Thyroid gland (tissue), 4 donors: ENCODE measurements around the gene INTS3.

Source experiments
- POLR2A ChIP-seq, 2 donors: fragments of 450-650 bp; IDR thresholded peaks; one replicate each; pipeline ENCODE4 v1.6.1; 2017; ENCODE audit warnings: antibody characterized with exemption in 2 of 2, mild to moderate bottlenecking in 2 of 2, moderate library complexity in 1 of 2
- TF ChIP-seq, protein P1 (sequence below), 6 experiments: fragments of 200-600 bp in 3 of 6; fragments of 450-650 bp in 3 of 6; sonication (generic) in 3 of 6; IDR thresholded peaks; one replicate each; pipeline ENCODE4 v1.5.1; 2016 to 2019; ENCODE audit warnings: antibody characterized with exemption in 6 of 6, mild to moderate bottlenecking in 2 of 6, inconsistent platforms in 1 of 6, moderate library complexity in 1 of 6

DNA sequence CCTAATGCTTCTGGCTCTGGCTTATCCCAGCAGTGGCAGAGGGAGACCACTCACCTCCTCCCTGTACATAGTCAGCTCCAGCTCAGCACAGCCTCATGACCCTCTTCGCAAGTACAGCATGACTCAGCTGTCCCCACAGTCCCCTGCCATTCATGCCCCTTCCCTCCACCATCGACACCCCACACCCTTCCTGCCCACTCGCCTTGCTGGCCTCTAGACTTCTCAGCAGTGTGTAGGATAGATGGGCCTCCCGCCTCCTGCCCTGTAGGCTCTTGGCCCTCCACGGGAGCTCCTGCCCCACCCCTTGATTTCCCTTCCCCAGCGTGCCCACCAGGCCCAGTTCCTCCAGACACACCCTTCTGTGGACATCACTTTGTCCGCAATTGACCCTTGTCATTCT, 39.6 kb upstream of the INTS3 start:
- TF ChIP-seq, protein P1, sequence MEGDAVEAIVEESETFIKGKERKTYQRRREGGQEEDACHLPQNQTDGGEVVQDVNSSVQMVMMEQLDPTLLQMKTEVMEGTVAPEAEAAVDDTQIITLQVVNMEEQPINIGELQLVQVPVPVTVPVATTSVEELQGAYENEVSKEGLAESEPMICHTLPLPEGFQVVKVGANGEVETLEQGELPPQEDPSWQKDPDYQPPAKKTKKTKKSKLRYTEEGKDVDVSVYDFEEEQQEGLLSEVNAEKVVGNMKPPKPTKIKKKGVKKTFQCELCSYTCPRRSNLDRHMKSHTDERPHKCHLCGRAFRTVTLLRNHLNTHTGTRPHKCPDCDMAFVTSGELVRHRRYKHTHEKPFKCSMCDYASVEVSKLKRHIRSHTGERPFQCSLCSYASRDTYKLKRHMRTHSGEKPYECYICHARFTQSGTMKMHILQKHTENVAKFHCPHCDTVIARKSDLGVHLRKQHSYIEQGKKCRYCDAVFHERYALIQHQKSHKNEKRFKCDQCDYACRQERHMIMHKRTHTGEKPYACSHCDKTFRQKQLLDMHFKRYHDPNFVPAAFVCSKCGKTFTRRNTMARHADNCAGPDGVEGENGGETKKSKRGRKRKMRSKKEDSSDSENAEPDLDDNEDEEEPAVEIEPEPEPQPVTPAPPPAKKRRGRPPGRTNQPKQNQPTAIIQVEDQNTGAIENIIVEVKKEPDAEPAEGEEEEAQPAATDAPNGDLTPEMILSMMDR (IDR thresholded peaks at IDR 0.05), result no peak
- no peak for TF ChIP-seq POLR2A (IDR thresholded peaks at IDR 0.05)
